Right kidney (tissue), 1 donor: ENCODE data around the gene POFUT2.

Source experiments
- DNase-seq: peaks from one replicate; pipeline ENCODE4 v3.0.0-alpha.2; 2016

Gene POFUT2

DNA sequence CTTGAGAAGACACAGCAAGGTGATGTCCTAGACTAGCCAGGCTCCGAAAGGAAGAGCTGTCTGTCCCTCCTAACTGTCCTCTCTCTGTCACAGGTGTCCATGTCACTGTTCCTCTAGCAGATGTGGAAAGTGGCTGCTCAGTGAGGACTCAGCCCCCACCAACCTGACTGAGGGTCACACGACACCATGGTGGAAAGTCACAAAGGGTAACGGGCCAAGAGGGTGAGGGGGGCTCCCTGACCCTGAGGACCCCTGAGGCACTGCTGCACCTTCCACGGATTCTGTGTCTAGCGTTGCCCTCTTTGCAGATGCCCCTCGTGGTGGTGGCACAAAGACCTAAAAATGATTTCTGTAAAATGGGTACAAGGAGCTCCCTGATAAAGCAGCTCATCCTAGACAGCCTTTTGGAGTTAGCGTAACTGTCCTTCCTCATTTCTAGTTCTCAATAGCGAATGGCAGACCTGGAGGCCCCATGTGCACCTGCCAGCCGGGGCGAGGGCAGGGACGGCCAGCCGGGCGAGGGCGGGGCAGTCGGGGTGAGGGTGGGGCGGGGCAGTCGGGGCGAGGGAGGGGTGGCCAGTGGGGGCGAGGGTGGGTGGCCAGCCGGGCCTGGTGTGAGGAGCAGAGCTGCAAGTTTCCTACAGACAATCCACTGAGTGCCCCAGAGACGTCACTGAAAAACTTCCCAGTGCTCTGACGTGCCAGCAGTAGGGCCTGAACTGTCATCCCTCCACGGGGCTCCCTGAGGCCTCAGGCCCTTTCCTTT lies 23.4 kb downstream of the POFUT2 start:
- DNase-seq: no peak

DNA sequence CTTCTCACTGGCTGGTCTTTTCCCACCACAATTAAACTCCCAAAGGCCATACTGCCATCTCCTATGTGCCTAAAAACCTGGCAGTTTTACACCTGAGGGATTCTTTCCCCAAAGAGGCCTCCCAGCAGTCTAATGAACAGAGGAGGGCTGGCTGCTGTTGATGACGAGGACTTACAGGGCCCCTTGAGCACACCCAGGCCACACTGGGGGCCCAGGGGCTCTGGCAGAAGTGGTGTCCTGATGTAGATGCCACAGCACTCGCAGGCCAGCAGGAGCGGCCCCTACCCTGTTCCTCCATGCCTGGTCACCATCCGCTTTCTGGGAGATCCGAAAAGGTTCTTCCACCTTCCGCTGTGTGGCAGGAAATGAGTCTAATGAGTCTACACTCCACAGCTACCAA lies 24.2 kb downstream of the POFUT2 start:
- DNase-seq: no peak

DNA sequence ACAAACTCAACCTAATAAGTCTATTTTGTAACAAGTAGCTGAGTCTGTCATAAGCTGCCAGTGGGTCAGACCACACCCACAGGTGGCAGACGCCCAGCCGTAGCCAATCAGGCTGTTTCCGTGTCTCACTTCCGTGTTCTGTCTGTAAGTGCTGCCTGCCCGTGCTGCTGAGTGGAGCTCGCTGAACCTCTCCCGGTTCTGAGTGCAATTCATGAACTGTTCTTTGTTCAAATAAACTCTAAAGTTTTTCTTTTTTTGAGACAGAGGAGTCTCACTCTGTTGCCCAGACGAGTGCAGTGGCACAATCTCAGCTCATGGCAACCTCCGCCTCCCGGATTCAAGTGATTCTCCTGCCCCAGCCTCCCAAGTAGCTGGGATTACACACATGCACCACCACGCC lies 25.1 kb downstream of the POFUT2 start:
- no peak for DNase-seq

DNA sequence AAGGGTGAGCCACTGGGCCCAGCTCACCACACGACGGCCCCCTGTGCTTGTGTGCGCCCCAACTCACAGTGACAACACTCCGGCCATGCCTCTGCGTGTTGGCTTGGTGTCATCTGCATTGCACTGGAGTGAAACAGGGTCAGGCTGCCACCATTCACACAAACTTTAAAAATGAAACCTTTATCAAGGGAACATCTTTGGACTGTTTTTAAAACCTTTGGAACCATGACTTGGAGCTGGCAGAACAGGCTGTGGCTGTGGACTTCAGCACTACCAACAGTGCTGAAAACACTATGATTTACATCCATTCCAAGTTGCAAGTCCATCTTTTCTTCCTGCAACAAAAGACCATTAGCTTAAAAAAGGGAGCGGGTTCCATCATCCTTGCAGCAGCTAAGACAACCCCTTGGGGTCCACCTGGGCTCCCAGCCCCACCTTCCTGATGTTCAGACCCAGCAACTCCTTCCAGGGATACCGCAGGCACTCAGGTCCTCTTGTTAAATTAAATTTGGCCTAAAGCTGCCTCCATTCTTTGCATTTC lies 25.6 kb downstream of the POFUT2 start:
- DNase-seq: no peak

DNA sequence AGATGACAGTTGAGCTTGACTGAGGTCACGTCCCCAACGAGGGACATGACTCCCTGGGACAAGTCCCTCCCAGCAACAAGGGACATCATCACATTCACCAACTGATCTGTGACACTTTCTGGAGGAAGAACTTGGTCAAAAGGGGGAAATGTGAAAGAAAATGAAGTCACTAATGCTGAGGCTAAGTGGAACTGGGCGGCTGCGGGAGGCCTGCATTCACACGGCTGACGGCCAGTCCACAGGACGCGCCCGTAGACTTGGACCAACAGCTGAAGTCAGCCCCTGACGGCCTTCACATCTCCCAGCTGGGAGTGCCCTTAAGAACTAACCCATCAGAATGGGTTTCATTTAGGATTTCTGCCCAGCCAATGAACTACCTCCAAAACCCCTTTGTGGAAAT lies 26.6 kb downstream of the POFUT2 start:
- DNase-seq: no peak

DNA sequence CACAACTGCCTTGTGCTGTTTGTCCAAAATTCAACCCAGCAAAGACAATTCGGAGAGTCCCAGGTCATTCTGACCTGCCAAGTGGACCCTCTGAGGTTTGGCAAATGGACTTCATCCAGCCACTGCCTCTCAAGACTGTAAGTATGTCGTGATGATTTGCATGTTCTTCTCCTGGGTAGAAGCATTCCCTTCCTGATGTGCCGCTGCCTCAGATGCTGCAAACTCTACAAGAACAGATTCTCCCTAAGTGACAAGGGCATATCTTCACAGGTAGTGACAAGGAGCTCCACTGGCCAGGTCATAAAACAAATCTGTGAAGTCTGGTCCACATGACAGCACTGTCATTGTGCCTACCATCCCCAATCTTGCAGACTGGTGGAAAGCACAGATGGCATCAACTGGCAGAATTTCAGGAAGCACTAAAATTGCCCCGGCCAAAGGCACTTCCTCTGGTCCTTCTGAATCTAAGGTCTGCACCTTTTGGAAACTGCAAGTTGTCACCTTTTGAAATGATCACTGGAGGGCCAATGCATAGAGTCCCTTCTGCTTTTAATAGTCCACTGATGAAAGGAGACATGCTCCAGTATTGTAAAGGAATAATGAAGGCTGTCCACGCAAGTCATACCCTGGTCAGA lies 27.4 kb downstream of the POFUT2 start:
- no peak for DNase-seq

DNA sequence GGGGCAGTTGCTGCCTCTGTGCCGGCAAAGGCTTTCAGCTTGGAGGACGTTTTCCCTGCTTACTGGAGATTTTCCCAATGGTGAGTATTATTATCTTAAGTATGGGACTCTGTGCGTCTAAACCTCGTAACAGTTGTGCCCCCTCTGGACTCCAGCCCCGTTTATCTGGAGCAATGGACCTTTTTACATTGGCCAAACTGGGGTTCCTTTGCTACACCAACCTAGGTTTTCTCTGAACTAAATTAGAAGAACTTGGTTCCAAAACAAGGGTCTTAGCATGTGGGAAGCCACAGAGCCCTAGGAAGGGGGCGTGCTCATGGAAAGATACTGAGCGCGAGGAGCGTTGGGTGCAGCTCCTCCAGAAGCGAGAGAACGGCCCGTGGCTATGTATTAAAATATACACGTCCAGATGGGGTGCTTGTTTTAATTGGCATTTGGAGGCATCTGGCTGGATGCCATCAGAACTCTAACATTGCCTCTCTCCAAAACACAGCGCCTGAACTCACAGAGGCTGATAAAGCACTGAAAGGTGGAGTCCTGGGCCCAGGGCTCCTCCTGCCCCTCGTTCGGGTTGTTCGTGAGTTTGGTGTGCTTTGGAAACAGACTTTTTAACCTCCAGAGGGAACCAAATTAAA lies 28.4 kb downstream of the POFUT2 start:
- no peak for DNase-seq

DNA sequence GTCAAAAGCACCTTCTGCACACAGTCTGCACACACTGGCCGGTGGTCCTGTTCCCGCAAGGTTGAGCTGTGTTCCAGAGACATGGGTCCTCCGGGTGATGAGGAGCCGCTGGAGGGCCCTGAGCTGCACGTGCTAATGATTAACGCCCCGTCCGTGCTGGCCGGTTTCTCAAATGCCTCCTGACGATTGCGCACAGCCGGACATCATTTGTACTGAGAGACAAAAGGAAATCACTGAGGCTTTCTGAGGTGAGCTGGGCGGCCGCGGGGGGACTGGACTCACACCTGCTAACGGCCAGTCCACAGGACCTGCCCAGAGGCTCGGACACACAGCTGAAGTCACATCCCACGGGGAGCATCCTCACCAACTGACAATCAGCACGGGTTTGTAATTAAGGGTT lies 29.2 kb downstream of the POFUT2 start:
- no peak for DNase-seq

DNA sequence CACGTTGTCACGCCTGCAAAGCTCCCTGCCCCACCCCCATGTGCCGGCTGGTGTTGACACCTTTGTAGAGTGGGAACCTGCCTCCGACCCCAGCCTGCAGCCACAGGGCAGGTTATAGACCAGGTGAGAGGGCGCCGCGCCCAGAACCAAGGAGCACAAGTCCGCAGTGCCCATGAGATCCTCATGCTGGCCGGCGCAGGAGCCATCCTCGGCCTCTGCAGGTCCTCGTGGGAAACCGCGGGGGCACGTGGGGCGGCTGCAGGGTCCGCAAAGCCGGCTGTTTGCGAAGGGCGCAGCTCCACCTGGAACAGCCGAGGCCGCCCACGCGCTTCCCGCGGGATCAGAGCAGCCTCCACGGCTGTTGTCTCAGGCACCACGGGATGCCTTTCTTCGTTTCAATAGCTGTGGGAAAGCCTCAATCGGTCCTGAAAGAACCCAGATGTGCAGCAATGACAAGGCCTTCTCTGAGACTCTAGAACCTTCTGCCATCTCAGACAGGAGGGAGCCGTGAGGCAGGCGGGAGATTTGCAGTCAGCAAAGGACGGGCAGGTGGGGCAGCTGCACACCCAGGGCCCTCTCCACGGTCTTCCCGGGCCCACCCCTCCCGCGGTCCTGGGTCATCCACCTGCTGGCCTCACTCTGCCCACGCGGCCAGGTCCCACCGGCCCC lies 29.9 kb downstream of the POFUT2 start:
- no peak for DNase-seq

DNA sequence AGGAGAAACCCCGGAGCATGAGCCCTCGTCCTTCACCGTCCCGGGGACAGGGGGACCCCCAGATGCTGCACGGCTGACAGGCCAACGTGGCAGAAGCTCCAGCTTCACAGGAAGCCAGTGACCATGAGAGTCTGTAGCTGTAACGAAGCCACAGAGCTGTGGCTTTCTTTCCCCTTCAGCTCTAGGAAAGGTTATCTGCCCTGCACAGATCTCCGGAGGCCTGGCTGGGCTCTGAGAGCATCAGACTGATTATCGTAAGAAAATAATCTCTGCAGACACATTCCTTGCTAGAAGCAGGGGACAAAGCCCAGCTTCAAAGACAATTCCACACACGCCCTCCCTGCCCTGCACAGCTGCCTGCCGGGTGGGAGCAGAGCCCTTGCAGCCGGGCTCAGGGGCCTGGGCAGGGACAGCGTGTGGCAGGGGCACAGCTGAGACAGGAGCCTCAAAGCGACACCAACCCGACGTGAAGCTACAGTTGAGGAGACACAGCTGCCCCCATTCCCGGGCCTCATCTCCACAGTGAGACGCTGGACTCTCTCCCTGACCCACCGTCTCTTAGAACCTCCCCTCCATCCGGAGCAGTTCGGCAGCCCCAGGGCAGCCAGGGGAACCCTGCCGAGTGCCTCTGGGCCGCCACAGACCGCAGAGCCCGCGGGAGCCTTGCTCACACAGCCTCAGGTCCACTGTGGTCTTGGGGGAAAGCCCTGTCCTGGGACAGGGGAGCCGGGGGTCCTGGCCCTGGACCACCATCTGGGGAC lies 30.6 kb downstream of the POFUT2 start:
- peak; percentile 45 for DNase-seq

DNA sequence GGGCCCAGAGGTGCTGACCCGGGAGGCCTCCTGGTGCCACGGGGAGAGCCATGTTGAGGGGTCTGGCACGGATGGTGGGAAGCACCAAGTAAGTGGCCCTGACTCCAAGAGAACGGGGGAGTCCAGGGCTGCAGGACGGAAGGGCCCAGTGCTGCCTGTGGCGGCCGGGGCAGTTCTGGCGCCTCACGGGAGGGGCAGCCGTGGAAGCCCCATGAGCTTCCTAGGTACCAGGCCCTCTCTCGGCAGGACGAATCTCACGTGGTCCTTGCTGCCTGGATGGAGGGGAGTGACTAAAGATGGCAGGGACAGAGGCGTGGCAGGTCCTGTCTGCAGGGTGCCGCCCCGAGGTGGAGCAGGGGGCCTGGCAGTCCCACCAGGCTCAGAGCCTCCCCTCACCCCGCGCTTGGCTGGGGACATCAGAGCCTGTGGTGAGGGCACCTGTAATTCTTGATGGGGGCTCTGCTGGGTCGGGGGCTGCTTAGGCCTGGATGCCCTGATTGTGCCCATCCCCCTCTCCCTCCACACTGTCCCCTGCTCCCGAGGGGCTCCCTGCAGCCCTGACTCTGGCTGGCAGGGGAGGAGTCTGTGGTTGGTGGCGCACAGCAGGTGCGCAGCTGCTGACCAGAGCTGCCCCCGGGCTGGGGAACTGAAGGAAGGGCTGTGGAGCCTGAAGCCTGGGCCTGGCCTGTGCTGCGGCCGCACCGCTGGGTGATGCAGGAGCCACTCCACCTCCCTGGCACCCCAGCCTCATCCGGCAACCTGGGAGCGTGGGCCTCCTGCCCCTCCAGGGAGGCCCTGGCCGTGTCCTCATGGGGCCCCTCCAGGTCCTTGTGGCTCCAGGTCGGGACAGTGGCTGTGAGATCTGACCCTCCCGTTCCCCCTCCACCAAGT lies 31.4 kb downstream of the POFUT2 start:
- no peak for DNase-seq

DNA sequence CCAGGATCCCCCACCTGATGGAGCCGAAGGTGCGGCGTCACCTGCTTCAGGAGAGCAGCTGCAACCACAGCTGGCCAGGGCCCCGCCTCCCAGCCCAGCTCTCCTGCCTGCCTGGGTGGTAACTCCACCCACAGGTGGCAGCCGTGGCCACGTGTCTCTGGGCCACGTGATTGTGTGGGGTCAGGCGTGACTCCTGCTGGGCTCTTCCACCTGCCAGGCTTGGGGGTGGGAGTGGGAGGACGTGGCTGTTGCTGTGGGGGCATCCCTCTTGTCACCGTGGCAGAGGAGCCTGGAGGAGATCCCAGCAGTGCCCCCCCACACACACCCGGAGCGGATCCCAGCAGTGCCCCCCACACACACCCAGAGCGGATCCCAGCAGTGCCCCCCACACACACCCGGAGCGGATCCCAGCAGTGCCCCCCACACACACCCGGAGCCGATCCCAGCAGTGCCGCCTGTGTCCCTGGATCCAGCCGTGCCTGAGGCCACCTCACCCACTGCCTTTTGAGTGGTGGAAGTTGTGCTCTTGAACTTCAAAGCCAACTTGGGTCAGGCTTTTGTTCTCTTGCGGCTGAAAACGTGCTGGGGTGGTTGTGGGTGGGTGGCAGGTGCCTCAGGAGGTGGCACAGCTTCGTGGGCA lies 32.2 kb downstream of the POFUT2 start:
- no peak for DNase-seq

DNA sequence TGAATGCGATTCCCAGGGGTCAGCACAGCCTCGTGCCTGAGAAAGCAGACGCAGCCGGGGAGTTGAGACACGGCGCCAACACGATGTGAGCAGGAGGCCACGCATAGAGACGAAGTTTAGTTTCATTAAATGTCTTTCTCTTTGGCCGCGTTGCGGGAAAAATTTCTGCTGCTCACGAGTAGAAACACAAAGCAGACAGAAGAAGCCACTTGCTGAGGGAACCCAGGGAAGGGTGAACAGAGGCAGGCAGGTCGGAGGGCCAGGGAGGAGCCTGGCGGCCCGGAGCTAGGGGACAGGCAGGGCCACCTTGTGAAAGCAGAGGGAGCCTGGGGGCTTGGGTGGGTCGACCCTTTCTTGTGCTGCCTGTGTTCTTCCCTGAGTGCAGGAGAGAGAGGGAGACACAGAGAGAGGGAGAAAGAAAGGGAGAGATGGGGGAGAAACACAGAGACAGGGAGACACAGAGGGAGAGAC lies 33.2 kb downstream of the POFUT2 start:
- no peak for DNase-seq

DNA sequence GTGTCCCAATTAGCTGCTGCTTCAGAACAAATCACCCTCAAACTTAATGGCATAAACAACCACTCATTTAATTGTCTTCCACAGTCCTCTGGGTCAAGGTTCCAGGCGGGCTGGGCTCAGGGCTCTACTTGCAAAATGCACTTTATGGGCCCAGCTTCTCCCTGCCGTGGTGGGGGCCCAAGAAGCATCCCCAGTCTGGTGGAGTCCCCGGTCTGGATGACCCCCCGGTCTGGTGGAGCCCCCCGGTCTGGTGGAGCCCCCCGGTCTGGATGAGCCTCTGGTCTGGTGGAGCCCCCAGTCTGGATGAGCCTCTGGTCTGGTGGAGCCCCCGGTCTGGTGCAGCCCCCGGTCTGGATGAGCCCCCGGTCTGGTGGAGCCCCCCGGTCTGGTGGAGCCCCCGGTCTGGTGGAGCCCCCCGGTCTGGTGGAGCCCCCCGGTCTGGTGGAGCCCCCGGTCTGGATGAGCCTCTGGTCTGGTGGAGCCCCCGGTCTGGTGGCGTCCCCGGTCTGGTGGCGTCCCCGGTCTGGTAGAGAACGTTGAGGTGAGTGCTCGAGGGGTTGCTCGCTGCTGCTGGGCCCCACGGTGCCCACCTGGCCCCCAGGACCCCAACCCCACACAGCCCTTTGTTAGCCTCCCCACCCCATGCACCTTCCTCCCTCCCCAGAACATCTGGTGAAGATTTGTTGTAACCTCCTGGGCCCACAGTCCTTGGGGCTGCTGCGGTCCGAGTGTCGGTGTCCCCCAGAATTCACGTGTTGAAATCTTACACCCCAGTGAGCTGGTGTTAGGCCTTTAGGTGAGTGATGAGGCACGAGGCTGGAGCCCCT lies 33.8 kb downstream of the POFUT2 start:
- no peak for DNase-seq

DNA sequence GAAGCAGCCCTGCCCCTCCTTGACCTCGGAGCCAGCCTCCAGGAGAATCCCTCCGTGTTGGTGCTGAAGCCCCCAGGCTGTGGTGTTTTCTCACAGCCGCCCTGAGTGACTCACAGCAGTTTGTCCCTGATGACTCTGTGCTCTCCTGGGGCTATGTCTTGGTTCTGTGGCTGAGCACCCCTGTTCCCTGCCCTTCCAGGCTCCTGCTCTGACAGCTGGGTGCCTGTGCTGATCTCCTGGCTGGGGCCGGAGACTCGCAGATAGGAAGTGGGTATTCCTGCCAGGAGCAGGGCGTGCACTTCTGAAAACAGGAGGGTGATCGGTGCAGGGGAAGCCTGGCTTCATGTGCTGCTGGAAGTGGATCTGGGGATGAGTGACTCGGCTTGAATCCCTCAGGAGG lies 34.5 kb downstream of the POFUT2 start:
- DNase-seq: no peak

DNA sequence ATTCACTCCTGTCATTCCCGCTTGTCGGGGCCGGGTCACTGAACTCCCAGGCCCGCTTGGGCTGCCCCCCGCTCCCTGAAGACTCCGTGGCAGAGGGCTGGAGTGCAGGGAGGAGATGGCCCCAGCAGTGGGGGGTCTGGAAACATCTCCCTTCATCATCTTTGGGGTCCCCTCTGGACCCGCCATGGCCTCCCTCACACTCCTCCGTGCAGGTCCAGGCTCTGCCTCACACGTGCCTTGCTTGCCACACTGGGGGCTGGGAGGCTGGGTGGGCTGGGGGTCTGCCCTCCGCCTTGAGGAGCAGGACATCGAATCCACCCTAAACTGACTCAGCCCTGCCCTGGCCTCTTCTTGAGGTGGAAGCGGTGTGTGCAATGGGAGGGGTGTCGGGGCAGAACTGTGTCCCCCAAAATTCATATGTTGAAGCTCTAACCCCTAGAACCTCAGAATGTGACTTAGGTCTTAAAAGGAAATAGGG lies 35.2 kb downstream of the POFUT2 start:
- no peak for DNase-seq

DNA sequence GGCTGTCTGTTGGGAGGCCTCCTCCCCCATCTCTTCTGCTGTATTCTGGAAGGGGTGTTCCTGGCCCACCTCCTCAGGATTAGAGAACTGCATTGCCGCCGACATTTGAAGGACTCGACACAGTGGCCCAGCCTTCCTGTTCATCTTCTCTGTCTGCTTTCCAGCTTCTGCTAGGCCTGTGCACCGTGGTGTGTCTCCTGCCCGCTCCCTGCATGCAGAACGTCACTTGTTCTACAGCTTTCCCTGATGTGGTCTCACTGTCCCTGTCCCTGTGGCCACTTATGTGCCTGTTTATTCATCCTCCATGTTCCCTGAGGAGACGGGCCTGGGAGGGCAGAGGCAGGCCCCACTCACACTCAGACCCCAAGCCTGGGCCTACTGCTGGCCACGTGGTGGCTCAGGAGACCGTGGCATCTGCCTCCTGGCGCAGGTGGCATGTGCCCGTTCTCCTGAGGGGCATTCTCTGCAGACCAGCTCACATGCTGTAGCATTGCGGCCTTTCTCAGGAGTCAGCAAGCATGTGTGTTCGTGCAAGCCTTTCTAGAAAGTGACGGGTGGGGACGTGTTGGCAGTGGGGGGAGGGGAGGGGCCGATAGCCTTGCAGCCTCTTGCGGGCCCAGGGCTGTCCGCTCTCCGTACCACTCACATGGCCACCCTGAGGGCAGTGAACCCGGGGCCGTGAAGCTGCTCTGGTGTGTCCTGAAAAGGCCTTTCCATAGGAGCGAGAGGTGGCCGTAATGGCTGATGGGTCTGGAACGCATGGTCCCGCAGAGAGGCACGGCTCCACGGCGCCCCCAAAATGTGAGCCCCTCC lies 35.9 kb downstream of the POFUT2 start:
- DNase-seq: no peak

DNA sequence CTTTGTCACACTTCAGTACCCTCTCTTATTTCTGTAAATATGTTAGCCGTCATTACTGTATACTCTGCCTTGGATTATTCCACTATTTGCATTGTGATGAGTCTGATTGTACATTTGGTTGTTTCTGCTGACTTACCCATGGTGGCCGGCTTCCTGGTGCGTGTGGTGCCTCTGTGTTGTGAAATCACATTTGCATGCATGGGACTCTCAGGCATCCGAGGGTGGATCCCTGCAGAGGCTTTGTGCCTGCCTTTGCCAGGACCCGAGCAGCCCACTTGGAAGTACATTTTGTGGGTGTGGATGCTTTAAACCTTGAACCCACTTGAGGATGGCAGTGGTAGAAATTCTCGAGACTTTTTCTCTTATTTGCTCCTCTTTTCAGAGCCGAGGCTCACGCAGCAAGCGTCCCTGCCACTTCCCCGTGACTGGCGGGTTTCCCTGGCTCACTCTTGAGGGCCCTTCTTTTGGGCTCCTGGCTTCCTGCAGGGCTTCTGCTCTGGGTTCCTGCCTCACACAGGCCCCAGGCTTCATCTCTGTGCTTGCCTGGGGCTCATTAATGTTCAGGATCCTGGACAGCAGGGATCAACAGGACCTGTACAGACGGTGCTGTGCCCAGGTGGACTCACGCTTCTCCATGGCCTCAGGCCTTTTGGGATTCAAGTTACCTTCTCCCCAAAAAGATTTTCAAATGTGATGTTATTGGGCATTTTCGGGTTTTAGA lies 36.6 kb downstream of the POFUT2 start:
- no peak for DNase-seq
